K562 (cell line): ENCODE results near the gene SLC12A3. TPM values are rescaled to one million over a fixed set of nuclear protein-coding genes. Genes with fewer than 3 reads are reported as not detected.

ENCODE experiments used
- ATAC-seq: fragments of 200-7000 bp; cut with Tn5 transposase; 3 replicates; pipeline ENCODE4 v1.9.1; 2020; ENCODE audit warnings: moderate library complexity
- BruUV-seq: library from RNA; stranded (reverse); fragments of 400-500 nt; replicated peaks from 2 replicates; lab custom pipeline; 2021; lab: Mats Ljungman, UMichigan
- CTCF ChIA-PET: fragments of 300-600 bp; formaldehyde crosslinking; extraction: SDS; loops from one replicate; lab custom pipeline; 2021; ENCODE audit warnings: low intra/inter-chr PET ratio; lab: Yijun Ruan, JAX
- POLR2A ChIA-PET: fragments of 300-600, 350-650 bp; sonication (Branson Sonifier 250); formaldehyde crosslinking; extraction: SDS; loops from one replicate; lab custom pipeline; 2021; ENCODE audit warnings: antibody characterized with exemption, inconsistent platforms; lab: Yijun Ruan, JAX
- DNase-seq, 4 experiments: peaks; one replicate each; pipeline versions ENCODE4 v3.0.0 to v3.0.0-alpha.2; 2011 to 2018; ENCODE audit warnings: low spot score in 3 of 4, mixed read lengths in 3 of 4; ENCODE audit errors: extremely low read depth in 1 of 4
- FAIRE-seq: peaks from 2 replicates; lab custom pipeline; 2011; peaks lifted over from hg19 to GRCh38; lab: Jason Lieb, UNC
- H2AFZ ChIP-seq: 2 replicates; pipeline ENCODE4 v1.6.0; 2011; ENCODE audit warnings: low read depth, low read length, control low read depth, inconsistent platforms
- H3K27ac ChIP-seq: fragments of 200-600 bp; 3 replicates; pipeline ENCODE4 v1.8.0; 2011; ENCODE audit warnings: low read depth, mild to moderate bottlenecking, control low read depth, inconsistent platforms, low read length, moderate library complexity, mixed read lengths; ENCODE audit errors: extremely low read depth
- H3K27me3 ChIP-seq, 2 experiments: fragments of 300-600 bp in 1 of 2; 2 replicates in 1 of 2; 3 replicates in 1 of 2; pipeline versions ENCODE4 v1.6.0 to v1.8.0; 2011; ENCODE audit warnings: inconsistent platforms in 2 of 2, low read length in 2 of 2, mild to moderate bottlenecking in 1 of 2, mixed read lengths in 1 of 2, moderate library complexity in 1 of 2; ENCODE audit not compliant: control insufficient read depth in 2 of 2, insufficient read depth in 2 of 2
- H3K36me3 ChIP-seq: fragments of 300-600 bp; 3 replicates; pipeline ENCODE4 v1.8.0; 2011; ENCODE audit warnings: mild to moderate bottlenecking, low read length, inconsistent platforms; ENCODE audit not compliant: control insufficient read depth, insufficient read depth
- H3K4me1 ChIP-seq, 2 experiments: fragments of 200-600 bp in 1 of 2; replicated peaks in 1 of 2; 2 replicates in 1 of 2; 3 replicates in 1 of 2; pipeline versions ENCODE4 v1.5.1 to v1.8.0; 2011; ENCODE audit warnings: inconsistent platforms in 2 of 2, low read length in 2 of 2, mild to moderate bottlenecking in 1 of 2, mixed read lengths in 1 of 2, moderate library complexity in 1 of 2; ENCODE audit not compliant: control insufficient read depth in 2 of 2, insufficient read depth in 2 of 2
- H3K4me2 ChIP-seq: 2 replicates; pipeline ENCODE4 v1.6.1; 2011; ENCODE audit warnings: low read length, control low read depth, inconsistent platforms, mixed read lengths; ENCODE audit not compliant: insufficient read depth
- H3K4me3 ChIP-seq: fragments of 200-600 bp; sonication (generic), shearing (Covaris generic); 2 replicates; pipeline ENCODE4 v1.5.1; 2016; ENCODE audit warnings: control low read depth, inconsistent platforms
- H3K79me2 ChIP-seq: fragments of 200-600 bp; 3 replicates; pipeline ENCODE4 v1.8.0; 2011; ENCODE audit warnings: low read length, inconsistent platforms; ENCODE audit not compliant: control insufficient read depth, insufficient read depth
- H3K9ac ChIP-seq, 2 experiments: 2 replicates each; pipeline versions ENCODE4 v1.6.0 to v1.6.1; 2011; ENCODE audit warnings: low read depth in 2 of 2, low read length in 2 of 2, control low read depth in 1 of 2, inconsistent platforms in 1 of 2, mild to moderate bottlenecking in 1 of 2, mixed read lengths in 1 of 2; ENCODE audit not compliant: insufficient read depth in 1 of 2
- H3K9me1 ChIP-seq: one replicate; pipeline ENCODE4 v1.6.0; 2011; ENCODE audit warnings: inconsistent platforms, mild to moderate bottlenecking, low read length, moderate library complexity; ENCODE audit not compliant: control insufficient read depth, insufficient read depth
- H3K9me3 ChIP-seq: replicated peaks from 2 replicates; pipeline ENCODE4 v1.5.1; 2011; ENCODE audit warnings: low read depth, low read length, inconsistent platforms; ENCODE audit not compliant: control insufficient read depth, insufficient read depth
- H4K20me1 ChIP-seq: replicated peaks from 2 replicates; pipeline ENCODE4 v1.6.1; 2011; ENCODE audit warnings: low read length, inconsistent platforms, mixed read lengths; ENCODE audit not compliant: control insufficient read depth, insufficient read depth
- BHLHE40 ChIP-seq: IDR thresholded peaks from 2 replicates; pipeline ENCODE4 v1.6.1; 2011; ENCODE audit warnings: low read length, improper control_type of control experiment
- CTCFL ChIP-seq: IDR thresholded peaks from 2 replicates; pipeline ENCODE4 v1.6.1; 2011; ENCODE audit warnings: borderline replicate concordance, low read depth, mild to moderate bottlenecking, moderate library complexity, low read length; ENCODE audit not compliant: insufficient read depth, poor library complexity, severe bottlenecking
- FIP1L1 ChIP-seq: fragments of 200-400 bp; formaldehyde crosslinking; IDR thresholded peaks from 2 replicates; pipeline ENCODE4 v1.6.1; 2018; ENCODE audit warnings: mild to moderate bottlenecking, low read depth, low read length; ENCODE audit not compliant: poor library complexity, severe bottlenecking
- FOXA1 ChIP-seq: fragments of 450-650 bp; IDR thresholded peaks from 2 replicates; pipeline ENCODE4 v1.6.1; 2016; ENCODE audit warnings: mild to moderate bottlenecking, borderline replicate concordance
- FOXA3 ChIP-seq, 2 experiments: fragments of 450-650 bp in 1 of 2; sonication (generic) in 1 of 2; formaldehyde crosslinking; IDR thresholded peaks in 1 of 2; conservative IDR thresholded peaks in 1 of 2; 2 replicates each; pipeline versions ENCODE4 v1.4.0 to v1.8.0; 2020 to 2022; ENCODE audit warnings: mild to moderate bottlenecking in 2 of 2, missing genetic modification reagents in 1 of 2
- GTF3C2 ChIP-seq: IDR thresholded peaks from 3 replicates; pipeline ENCODE4 v1.6.1; 2011; ENCODE audit warnings: borderline replicate concordance, mild to moderate bottlenecking, moderate library complexity; ENCODE audit not compliant: insufficient read length; ENCODE audit errors: extremely low read depth
- MTF1 ChIP-seq: fragments of 250-450 bp; sonication (Bioruptor Pico); IDR thresholded peaks from 2 replicates; pipeline ENCODE4 v1.9.0; 2021; ENCODE audit warnings: moderate library complexity, mild to moderate bottlenecking, inconsistent platforms, borderline replicate concordance
- MXI1 ChIP-seq: IDR thresholded peaks from 2 replicates; pipeline ENCODE4 v1.6.1; 2011; ENCODE audit warnings: low read depth, mild to moderate bottlenecking, improper control_type of control experiment, low read length
- POLR2A ChIP-seq: fragments of 450-650 bp; conservative IDR thresholded peaks from 2 replicates; pipeline ENCODE4 v1.6.1; 2016
- RAD51 ChIP-seq: fragments of 450-650 bp; IDR thresholded peaks from 2 replicates; pipeline ENCODE4 v1.7.1; 2016; ENCODE audit warnings: low read depth, mild to moderate bottlenecking, borderline replicate concordance
- RFX1 ChIP-seq: fragments of 450-650 bp; IDR thresholded peaks from 2 replicates; pipeline ENCODE4 v1.6.1; 2016; ENCODE audit warnings: mild to moderate bottlenecking, moderate library complexity
- SMARCC2 ChIP-seq: fragments of 450-650 bp; IDR thresholded peaks from 2 replicates; pipeline ENCODE4 v1.6.1; 2017; ENCODE audit warnings: antibody characterized with exemption, moderate library complexity, mild to moderate bottlenecking, low read depth
- TCFL5 ChIP-seq: fragments of 250-450 bp; sonication (Bioruptor Pico); conservative IDR thresholded peaks from 2 replicates; pipeline ENCODE4 v1.6.1; 2021; ENCODE audit warnings: mild to moderate bottlenecking, moderate library complexity, matching md5 sums
- TGIF2 ChIP-seq: sonication (generic); formaldehyde crosslinking; IDR thresholded peaks from 2 replicates; pipeline ENCODE4 v1.8.1; 2022; ENCODE audit warnings: mild to moderate bottlenecking, missing genetic modification reagents, moderate library complexity
- ZEB2 ChIP-seq: fragments of 450-650 bp; IDR thresholded peaks from 2 replicates; pipeline ENCODE4 v1.6.1; 2016
- ZNF3 ChIP-seq: fragments of 250-450 bp; sonication (Bioruptor Pico); IDR thresholded peaks from 2 replicates; pipeline ENCODE4 v1.5.0; 2021; ENCODE audit warnings: mild to moderate bottlenecking, moderate library complexity
- ZNF512 ChIP-seq: IDR thresholded peaks from 2 replicates; pipeline ENCODE4 v1.6.1; 2016; ENCODE audit warnings: missing genetic modification characterization, missing compliant biosample characterization
- ZNF785 ChIP-seq: fragments of 250-450 bp; sonication (Bioruptor Pico); IDR thresholded peaks from 2 replicates; pipeline ENCODE4 v1.4.0; 2020; ENCODE audit warnings: mild to moderate bottlenecking
- WGBS: fragments of 100-300 bp; shearing (Covaris generic); methylation state at CpG from one replicate; pipeline ENCODE4 v1.1.6; 2016; ENCODE audit warnings: low coverage, mixed read lengths; ENCODE audit not compliant: insufficient coverage; ENCODE audit errors: missing lambda C conversion rate; 5-methylcytosine and 5-hydroxymethylcytosine counted together
- in situ Hi-C: fragments of 300-500 bp; cut with MboI; formaldehyde crosslinking; loops from 4 replicates; pipeline ENCODE4 v1.15.0; 2018; ENCODE audit warnings: inconsistent platforms, mixed read lengths
- intact Hi-C: fragments of 100-400 bp; cut with micrococcal nuclease; formaldehyde crosslinking; loops from 2 replicates; pipeline ENCODE4 v1.14.2; 2022
- polyA plus RNA-seq, 8 experiments: library from polyadenylated mRNA; depleted of rRNA in 4 of 8; stranded (reverse) in 5 of 8; unstranded in 3 of 8; fragments of >200 nt; fragmentation: Nextera tagmentation in 2 of 8; fragmentation: Illumina TruSeq in 1 of 8; extraction: Ambion mirVana in 2 of 8; extraction: Trizol in 1 of 8; gene quantifications; 2 replicates each; pipeline versions ENCODE4 v1.2.1 to v1.2.3, GENCODE V29; 2011 to 2014; ENCODE audit warnings: inconsistent platforms in 1 of 8, missing spikeins in 1 of 8
- total RNA-seq, 7 experiments: library from RNA; depleted of rRNA in 6 of 7; stranded (reverse); fragments of >200 nt in 6 of 7; fragmentation: Illumina TruSeq in 2 of 7; extraction: Trizol in 2 of 7; gene quantifications; 2 replicates each; pipeline versions ENCODE4 v1.2.1 to v1.2.3, GENCODE V29; 2011 to 2021; ENCODE audit warnings: low replicate concordance in 1 of 7

Gene SLC12A3
- total and polyA plus RNA-seq, 9 of the 15 experiments (the other 6 are each of a cell fraction or from before 2014, with no cell fraction given) = not detected

GRCh38 chr16:56883586-56883985 is 18.6 kb downstream of the SLC12A3 start:
- H3K4me3 ChIP-seq = no peak overlapping the region
- H4K20me1 ChIP-seq = no peaks in the 10 kb centered on the region; the same call in 1 of the 2 replicates
- FAIRE-seq (no peak), ATAC-seq (no peak), DNase-seq (no peak)
- H3K9me3 ChIP-seq = no peaks in the 10 kb centered on the region
- ChIA-PET POLR2A (interaction anchor here (0.5 to 0.9 kb wide), 2 partner anchors 56 to 62 kb away, joined by 3 read pairs; no protein-coding TSS in a partner anchor), CTCF (no interaction called here)
- intact Hi-C loops = no loop called here
- H3K79me2 ChIP-seq = no peaks in the 10 kb centered on the region
- no TSS peak for BruUV-seq
- no peaks in the 10 kb centered on the region for H3K9me1 ChIP-seq
- peaks cover 12 to 38% of the 10 kb centered on the region in 2 experiments; a peak in 4 of 5 replicates for H3K27me3 ChIP-seq
- WGBS = 7% methylated on average over 2 of the region's 2 CpGs
- peaks cover 0 to 17% of the 10 kb centered on the region in 2 experiments; a peak in 2 of 5 replicates for H3K4me1 ChIP-seq
- H3K27ac ChIP-seq = no peak overlapping the region
- H2AFZ ChIP-seq = no peak overlapping the region
- in situ Hi-C loops = no loop called here
- no peak overlapping the region for H3K9ac ChIP-seq
- H3K36me3 ChIP-seq = no peaks in the 10 kb centered on the region
- no peak overlapping the region for H3K4me2 ChIP-seq
- TF ChIP-seq FIP1L1 (no peak), ZNF512 (tag) (no peak), SMARCC2 (no peak), ZEB2 (no peak), RFX1 (no peak), BHLHE40 (no peak), TCFL5 (CRISPR knock-in tag) (no peak), GTF3C2 (no peak), FOXA3 (CRISPR knock-in tag; conservative IDR thresholded peaks at IDR 0.05 in 1 of 2, IDR thresholded peaks at IDR 0.05 in 1 of 2) (no peak), MXI1 (no peak), TGIF2 (CRISPR knock-in tag) (no peak), FOXA1 (no peak), RAD51 (no peak), MTF1 (CRISPR knock-in tag) (no peak), ZNF3 (no peak), ZNF785 (CRISPR knock-in tag) (no peak), POLR2A (no peak), CTCFL (no peak)
